ENCODE measurements around the gene PSME2.
A peak's percentile ranks its signal among the peaks of the same experiment; 100 is the strongest.

Gene PSME2

DNA sequence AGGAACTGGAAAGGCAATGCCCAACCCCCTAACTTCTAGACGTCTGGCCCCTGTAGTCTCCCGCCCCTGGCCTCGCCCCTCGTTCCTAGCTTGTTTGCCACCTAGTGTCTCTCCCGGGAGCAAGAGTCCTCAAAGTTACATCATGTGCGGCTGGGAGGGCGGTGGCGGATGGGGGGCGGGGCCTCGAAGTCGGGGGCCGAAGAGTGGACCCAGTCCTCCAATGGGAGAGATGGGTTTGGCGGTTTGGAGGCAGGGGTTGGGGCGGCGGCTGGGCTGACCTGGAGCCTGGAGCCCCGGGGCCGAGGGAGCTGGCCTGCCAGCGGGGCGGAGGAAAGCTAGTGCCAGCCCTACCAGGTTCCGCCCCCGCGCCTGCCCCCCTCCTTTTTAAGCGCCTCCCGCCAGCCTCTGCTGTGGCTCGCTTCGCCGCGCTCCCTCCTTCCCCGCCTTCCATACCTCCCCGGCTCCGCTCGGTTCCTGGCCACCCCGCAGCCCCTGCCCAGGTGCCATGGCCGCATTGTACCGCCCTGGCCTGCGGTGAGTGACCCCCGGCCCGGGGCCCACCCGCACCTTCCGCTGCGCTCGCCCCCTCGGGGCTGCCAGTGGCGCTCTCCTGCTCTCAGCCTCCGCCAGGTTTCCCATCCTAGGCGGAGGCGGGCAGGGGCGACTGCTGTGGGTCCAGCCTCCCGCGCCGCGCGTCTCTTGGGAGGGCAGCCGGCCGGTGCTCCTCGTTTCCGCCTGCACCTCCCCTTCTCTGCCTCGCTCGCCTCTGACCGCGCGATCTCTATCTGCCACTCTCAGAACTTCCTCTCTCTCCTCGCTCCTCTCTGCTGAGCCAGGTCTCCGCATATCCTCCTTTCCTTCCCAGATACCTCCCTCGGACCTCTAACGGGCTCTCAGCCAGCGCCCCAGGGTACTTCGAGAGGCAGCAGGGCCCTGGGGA lies 52.2 kb downstream of the PSME2 start, which contains the start of gene PCK2:
Gene PCK2, plus strand, starts transcription at position 411 of the 940 bp plus-strand sequence. Its CDS starts 95 bp downstream, at position 506.
- DNase-seq (ENCODE audit: low read depth): peak; percentile 62

Measured in activated T-helper 1 cell treated with Interleukin-2 at 50 U/mL for 16 hours (primary cell).